Right lobe of liver (tissue), 4 donors: Measurements from ENCODE around the gene ERP27.

ENCODE experiments used
- CTCF ChIP-seq, 4 donors: fragments of 200-600 bp in 3 of 4; fragments of 450-650 bp in 1 of 4; IDR thresholded peaks; one replicate each; pipeline versions ENCODE4 v1.5.1 to v1.8.0; 2016 to 2022; ENCODE audit warnings: antibody characterized with exemption in 4 of 4, mild to moderate bottlenecking in 2 of 4
- POLR2A ChIP-seq: fragments of 450-650 bp; IDR thresholded peaks from one replicate; pipeline ENCODE4 v1.6.1; 2017; ENCODE audit warnings: antibody characterized with exemption, mild to moderate bottlenecking
- donor health status: DM: no; HTN: no; CAD: no.
- donor health status: DM: no; HTN: no; CAD: no.
- donor health status: DM: no; HTN: yes; CAD: no.

DNA sequence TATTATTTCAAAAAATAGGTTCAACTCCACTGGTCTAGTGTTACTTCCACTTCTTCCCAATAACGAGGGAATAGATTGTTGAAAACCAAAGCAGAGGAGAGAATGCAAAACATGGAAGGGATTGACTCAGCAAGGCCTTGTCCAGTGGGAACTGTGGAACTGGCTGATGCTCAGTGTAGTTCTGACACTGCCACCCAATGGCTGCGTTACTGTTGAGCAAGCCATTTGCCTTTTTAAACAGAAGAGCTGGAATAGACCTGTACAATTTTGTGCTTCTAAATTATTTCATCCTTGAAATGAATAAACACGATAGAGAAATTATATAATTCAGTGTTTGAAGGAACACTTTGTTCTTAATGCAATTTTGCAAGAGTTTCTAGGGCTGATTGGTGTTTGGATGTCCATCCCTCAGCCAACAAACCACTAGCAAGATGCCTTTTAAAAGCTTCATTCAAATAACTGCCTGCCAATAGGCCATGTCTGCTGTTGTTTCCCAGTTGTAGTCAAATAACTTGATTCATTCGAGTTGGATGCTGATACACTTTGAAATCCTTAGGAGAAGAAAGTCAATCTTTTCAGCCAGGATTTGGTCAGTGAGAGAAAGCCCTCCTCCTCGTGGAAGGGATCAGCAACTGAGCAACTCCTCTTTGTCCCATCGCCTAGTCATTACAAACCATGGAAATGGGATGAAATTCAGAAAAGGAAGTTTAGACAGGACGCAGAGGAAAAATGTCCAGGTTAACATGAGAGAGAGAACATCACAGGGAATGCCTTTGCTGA is 45.4 kb downstream of the ERP27 start:
- peak in 3 of 4 donors; percentile 16 to 31 (median 17) for TF ChIP-seq CTCF (IDR thresholded peaks at IDR 0.05)
- no peak for TF ChIP-seq POLR2A
